Measurements from ENCODE around the gene CPTP.

The CPTP gene

GRCh38 chr1:1356166-1356795, 31.7 kb downstream of the CPTP start:
- H3K4me3 Mint-ChIP-seq: no peak overlapping the region
- no peaks in the 10 kb centered on the region for H3K9me3 Mint-ChIP-seq
- CTCF ChIA-PET: no interaction called here
- H3K4me1 Mint-ChIP-seq: peaks cover 36% of the 10 kb centered on the region
- no peaks in the 10 kb centered on the region for H3K36me3 Mint-ChIP-seq
- H3K27ac Mint-ChIP-seq: no peak overlapping the region
- peaks cover 86% of the 10 kb centered on the region for H3K27me3 Mint-ChIP-seq
- no peak for DNase-seq

- DNase-seq: no peak
- H3K4me1 Mint-ChIP-seq: peaks cover 36% of the 10 kb centered on the region
- CTCF ChIA-PET: no interaction called here
- H3K4me3 Mint-ChIP-seq: no peak overlapping the region
- no peaks in the 10 kb centered on the region for H3K36me3 Mint-ChIP-seq
- H3K27ac Mint-ChIP-seq: no peak overlapping the region
- H3K27me3 Mint-ChIP-seq: peaks cover 86% of the 10 kb centered on the region
- no peaks in the 10 kb centered on the region for H3K9me3 Mint-ChIP-seq
Observed at GRCh38 chr1:1356796-1357401, 32.3 kb downstream of the CPTP start.

DNA sequence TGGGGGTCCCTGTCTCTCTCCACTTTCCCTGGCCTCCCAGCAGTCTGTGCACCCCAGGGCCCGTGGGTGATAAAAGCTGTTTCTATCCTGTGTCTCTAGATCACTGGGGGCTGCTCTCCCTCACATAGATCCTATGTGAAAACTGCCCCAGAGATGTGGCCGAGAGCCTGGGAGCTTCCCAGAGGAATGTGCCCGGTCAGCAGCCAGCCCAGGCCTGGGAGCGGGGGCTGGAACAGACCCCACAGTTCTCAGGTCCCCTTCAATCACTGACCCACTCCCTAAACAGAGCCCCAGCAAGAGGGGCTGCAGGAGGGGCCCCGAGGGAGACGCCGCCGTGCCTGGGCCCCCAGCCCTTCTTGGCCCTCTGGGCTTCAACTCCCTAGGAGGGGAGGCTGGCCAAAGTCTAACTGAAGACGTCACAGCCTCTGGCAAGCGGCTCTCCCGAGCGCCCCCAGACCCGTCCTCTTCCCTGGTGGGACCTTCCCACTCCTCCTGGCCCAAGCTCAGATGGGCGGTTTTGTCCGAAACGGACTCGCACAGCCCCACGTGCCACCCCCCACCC, 33.4 kb downstream of the CPTP start:
- peaks cover 86% of the 10 kb centered on the region for H3K27me3 Mint-ChIP-seq
- peaks cover 28% of the 10 kb centered on the region for H3K4me1 Mint-ChIP-seq
- CTCF ChIA-PET: no interaction called here
- no peaks in the 10 kb centered on the region for H3K9me3 Mint-ChIP-seq
- H3K36me3 Mint-ChIP-seq: no peaks in the 10 kb centered on the region
- no peak for DNase-seq
- no peak overlapping the region for H3K27ac Mint-ChIP-seq
- H3K4me3 Mint-ChIP-seq: no peak overlapping the region

DNA sequence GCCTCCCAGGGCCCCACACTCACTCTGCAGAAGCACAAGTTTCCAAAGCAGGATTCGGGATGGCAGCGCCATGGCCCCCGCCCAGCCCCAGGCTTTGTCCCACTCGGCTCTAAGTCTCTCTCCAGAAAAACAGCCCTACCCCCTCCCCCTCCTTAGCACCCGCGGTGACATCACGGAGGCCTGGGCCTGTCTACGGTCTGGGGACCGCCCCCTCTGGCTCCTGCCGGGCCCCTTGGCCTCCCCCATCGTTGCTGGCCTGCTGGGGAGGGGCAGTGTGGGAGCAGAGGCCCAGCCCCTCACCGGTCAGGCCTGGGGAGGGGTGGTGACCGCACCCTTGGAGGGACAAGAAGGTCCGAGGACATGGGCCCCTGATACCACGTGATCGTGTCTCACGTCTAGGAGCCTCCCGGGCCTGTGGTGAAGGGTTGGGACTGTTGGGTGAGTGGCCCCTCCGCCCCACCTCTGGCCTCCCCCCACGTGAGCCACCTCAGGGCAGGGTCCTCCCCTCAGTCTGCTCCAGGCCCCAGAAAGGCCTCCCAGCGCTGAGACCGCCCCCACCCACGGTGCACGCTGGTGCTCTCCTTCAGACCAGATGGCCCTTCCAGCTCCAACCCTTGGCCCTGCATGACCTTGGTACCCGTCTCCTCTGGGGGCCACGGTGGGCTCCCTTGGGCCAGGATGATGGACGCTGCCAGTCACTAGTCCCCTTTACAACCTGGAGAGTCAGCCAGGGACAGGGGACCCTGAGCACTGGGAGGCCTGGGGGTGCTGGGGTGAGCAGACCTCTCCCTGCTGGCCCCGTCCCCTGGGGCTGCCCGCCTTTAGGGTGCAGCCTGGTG, 34.0 kb downstream of the CPTP start, which contains the start of gene MXRA8:
MXRA8 (minus strand) TSS at position 123 of the 839 bp plus-strand sequence; CDS start at position 72, 51 bp downstream.
- CTCF ChIA-PET: no interaction called here
- DNase-seq: no peak
- H3K27ac Mint-ChIP-seq: peak within 1 kb of the TSS; percentile 29

DNA sequence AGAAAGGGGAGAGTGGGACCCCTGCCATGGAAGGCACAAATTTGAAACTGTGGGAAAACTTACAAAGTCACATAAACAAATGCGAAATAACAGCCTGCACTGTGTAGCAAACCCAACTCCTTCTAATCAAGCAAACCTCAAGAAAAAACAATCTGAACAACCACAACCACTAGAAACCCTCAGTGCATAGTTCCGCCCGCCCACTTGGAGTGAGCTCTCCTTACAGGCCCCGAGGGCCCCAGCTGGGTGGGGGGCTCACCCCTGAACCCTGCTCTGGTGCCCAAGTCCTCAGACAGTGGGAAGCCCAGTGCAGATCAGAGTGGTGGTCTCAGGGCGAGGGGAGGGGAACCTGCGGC, 34.7 kb downstream of the CPTP start:
- no peaks in the 10 kb centered on the region for H3K9me3 Mint-ChIP-seq
- H3K27ac Mint-ChIP-seq: peak overlapping the region; percentile 29
- peaks cover 20% of the 10 kb centered on the region for H3K4me1 Mint-ChIP-seq
- CTCF ChIA-PET: no interaction called here
- peaks cover 80% of the 10 kb centered on the region for H3K27me3 Mint-ChIP-seq
- no peak overlapping the region for H3K4me3 Mint-ChIP-seq
- H3K36me3 Mint-ChIP-seq: no peaks in the 10 kb centered on the region
- DNase-seq: peak; percentile 46

More for the DNA sequence above, 34.0 kb downstream of the CPTP start, which contains the start of gene MXRA8:
- H3K9me3 Mint-ChIP-seq: no peaks in the 10 kb centered on the region
- no peak within 1 kb of the TSS for H3K4me3 Mint-ChIP-seq
- H3K27me3 Mint-ChIP-seq: peaks cover 85% of the 10 kb centered on the region
- no peaks in the 10 kb centered on the region for H3K36me3 Mint-ChIP-seq
- peaks cover 25% of the 10 kb centered on the region for H3K4me1 Mint-ChIP-seq

- no peak overlapping the region for H3K4me3 Mint-ChIP-seq
- no peaks in the 10 kb centered on the region for H3K36me3 Mint-ChIP-seq
- H3K27ac Mint-ChIP-seq: no peak overlapping the region
Observed at GRCh38 chr1:1359664-1360468, 35.3 kb downstream of the CPTP start.

DNA sequence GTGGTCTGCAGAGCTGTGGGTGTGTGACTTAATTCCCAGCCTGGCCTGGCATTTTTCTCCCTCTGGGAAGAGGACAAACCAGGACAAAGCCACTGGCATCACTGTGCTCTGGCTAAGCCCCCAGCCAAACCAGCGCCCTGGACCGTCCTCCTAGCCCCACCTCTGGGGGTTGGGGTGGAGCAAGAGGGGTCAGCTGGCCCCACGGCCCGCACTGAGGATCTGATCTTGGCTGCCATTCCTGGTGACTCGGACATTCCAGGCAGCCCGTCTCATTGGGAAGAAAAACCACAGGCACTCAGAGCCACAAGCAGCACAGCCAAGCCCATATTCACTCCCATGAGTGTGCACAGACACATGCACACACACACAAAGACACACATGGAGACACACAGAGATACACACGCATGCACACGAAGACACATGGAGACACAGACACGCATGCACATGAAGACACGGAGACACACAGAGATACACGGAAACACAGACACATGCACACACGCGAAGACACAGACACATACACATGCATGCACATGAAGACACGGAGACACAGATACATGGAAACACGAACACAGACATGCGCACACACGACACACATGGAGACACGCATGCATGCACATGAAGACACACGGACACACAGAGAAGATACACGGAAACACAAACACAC, 36.0 kb downstream of the CPTP start:
- Mint-ChIP-seq H3K4me1 (peaks cover 19% of the 10 kb centered on the region), H3K27ac (no peak overlapping the region), H3K27me3 (peaks cover 73% of the 10 kb centered on the region), H3K4me3 (no peak overlapping the region), H3K36me3 (no peaks in the 10 kb centered on the region), H3K9me3 (no peaks in the 10 kb centered on the region)
- no peak for DNase-seq
- CTCF ChIA-PET: no interaction called here

More at GRCh38 chr1:1359664-1360468, 35.3 kb downstream of the CPTP start:
- CTCF ChIA-PET: no interaction called here
- no peak for DNase-seq
- H3K9me3 Mint-ChIP-seq: no peaks in the 10 kb centered on the region
- H3K4me1 Mint-ChIP-seq: peaks cover 19% of the 10 kb centered on the region
- H3K27me3 Mint-ChIP-seq: peaks cover 78% of the 10 kb centered on the region

- DNase-seq: no peak
- Mint-ChIP-seq H3K27ac (no peak overlapping the region), H3K27me3 (peaks cover 67% of the 10 kb centered on the region), H3K4me1 (peaks cover 19% of the 10 kb centered on the region), H3K36me3 (no peaks in the 10 kb centered on the region), H3K4me3 (no peak overlapping the region), H3K9me3 (no peaks in the 10 kb centered on the region)
- CTCF ChIA-PET: interaction anchor here (0.7 kb wide), 1 partner anchor 7 kb away, joined by 3 read pairs; no protein-coding TSS in a partner anchor
Observed at GRCh38 chr1:1361233-1361981, 36.8 kb downstream of the CPTP start.

GRCh38 chr1:1361982-1362423, 37.4 kb downstream of the CPTP start:
- Mint-ChIP-seq H3K9me3 (no peaks in the 10 kb centered on the region), H3K36me3 (no peaks in the 10 kb centered on the region), H3K4me1 (peaks cover 19% of the 10 kb centered on the region), H3K27ac (no peak overlapping the region), H3K4me3 (no peak overlapping the region), H3K27me3 (peaks cover 61% of the 10 kb centered on the region)
- CTCF ChIA-PET: interaction anchor here (0.7 kb wide), 1 partner anchor 8 kb away, joined by 3 read pairs; no protein-coding TSS in a partner anchor
- no peak for DNase-seq

GRCh38 chr1:1364266-1364665, 39.7 kb downstream of the CPTP start:
- Mint-ChIP-seq H3K36me3 (no peaks in the 10 kb centered on the region), H3K9me3 (no peaks in the 10 kb centered on the region), H3K4me3 (no peak overlapping the region), H3K27ac (no peak overlapping the region), H3K4me1 (peaks cover 6% of the 10 kb centered on the region), H3K27me3 (peaks cover 38% of the 10 kb centered on the region)
- CTCF ChIA-PET: no interaction called here
- DNase-seq: no peak

- Mint-ChIP-seq H3K27me3 (peaks cover 30% of the 10 kb centered on the region), H3K4me3 (no peak overlapping the region), H3K4me1 (peaks cover 11% of the 10 kb centered on the region), H3K27ac (no peak overlapping the region), H3K36me3 (no peaks in the 10 kb centered on the region), H3K9me3 (no peaks in the 10 kb centered on the region)
- DNase-seq: no peak
- CTCF ChIA-PET: interaction anchor here (1.3 kb wide), 1 partner anchor 62 kb away, joined by 4 read pairs; no protein-coding TSS in a partner anchor
Observed at GRCh38 chr1:1365875-1366698, 41.5 kb downstream of the CPTP start.

DNA sequence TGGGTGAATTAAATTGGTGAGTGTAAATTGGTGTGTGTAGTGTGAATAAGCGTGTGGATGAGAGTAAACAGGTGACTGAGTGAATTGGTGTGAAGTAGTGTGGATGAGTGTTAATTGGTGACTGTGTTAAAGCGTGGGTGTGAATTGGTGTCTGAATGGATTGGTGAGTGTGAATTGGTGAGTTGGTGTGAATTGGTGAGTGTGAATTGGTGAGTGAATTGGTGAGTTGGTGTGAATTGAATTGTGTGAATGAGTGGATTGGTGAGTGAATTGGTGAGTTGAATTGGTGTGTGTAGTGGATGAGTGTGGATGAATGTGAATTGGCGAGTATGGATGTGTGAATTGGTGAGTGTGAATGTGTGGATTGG, 42.1 kb downstream of the CPTP start:
- H3K36me3 Mint-ChIP-seq: no peaks in the 10 kb centered on the region
- H3K9me3 Mint-ChIP-seq: no peaks in the 10 kb centered on the region
- DNase-seq: no peak
- H3K27me3 Mint-ChIP-seq: peaks cover 24% of the 10 kb centered on the region
- peaks cover 17% of the 10 kb centered on the region for H3K4me1 Mint-ChIP-seq
- CTCF ChIA-PET: no interaction called here
- H3K4me3 Mint-ChIP-seq: no peak overlapping the region
- no peak overlapping the region for H3K27ac Mint-ChIP-seq

Measured in activated naive CD4-positive, alpha-beta T cell treated with anti-CD3 and anti-CD28 coated beads, Interleukin-2, amount 10 ng/mL, durations not matched to agents 7 days and 5 days (primary cell).